GM18499 (cell line): Measurements from ENCODE around the gene PCDHA9.
"Not testable (repeated sequence)": the region's sequence is repeated elsewhere in the genome, so short reads cannot be mapped to it uniquely, and the experiment has no call there.

Source experiments
- ATAC-seq: cut with Tn5 transposase; IDR thresholded peaks from one replicate; pipeline ENCODE4 v1.9.1; 2021; ENCODE audit warnings: moderate number of reproducible peaks; ENCODE audit not compliant: insufficient read depth, unreplicated experiment

The PCDHA9 gene

DNA sequence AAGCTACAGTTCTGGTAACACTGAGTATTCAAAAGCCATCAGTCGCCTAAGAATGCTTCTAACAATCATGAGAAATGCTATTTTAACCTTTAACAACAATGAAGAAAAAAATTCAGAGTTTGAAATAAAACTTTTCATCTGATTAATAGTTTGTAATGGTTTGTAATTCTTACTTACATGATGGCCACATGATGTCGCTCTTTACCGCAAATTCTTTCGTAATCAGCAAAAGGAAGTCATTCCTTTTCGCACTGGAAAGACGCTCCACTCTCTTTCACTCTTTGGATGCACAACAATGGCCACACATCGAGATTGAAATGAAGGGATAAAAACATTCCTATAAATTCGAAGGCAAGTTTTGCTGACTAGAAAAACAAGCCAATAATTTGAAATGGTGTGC, 14.2 kb upstream of the PCDHA9 start, which contains the start of gene PCDHA7:
Gene PCDHA7 (plus strand): TSS at position 277 of the 400 bp plus-strand sequence. CDS start 115 bp downstream, at position 392.
- ATAC-seq = no peak

DNA sequence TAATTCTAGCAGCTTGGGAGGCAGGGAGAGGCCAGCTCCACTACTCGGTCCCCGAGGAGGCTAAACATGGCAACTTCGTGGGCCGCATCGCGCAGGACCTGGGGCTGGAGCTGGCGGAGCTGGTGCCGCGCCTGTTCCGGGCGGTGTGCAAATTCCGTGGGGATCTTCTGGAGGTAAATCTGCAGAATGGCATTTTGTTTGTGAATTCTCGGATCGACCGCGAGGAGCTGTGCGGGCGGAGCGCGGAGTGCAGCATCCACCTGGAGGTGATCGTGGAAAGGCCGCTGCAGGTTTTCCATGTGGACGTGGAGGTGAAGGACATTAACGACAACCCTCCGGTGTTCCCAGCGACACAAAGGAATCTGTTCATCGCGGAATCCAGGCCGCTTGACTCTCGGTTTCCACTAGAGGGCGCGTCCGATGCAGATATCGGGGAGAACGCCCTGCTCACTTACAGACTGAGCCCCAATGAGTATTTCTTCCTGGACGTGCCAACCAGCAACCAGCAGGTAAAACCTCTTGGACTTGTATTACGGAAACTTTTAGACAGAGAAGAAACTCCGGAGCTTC, 13.7 kb upstream of the PCDHA9 start:
- ATAC-seq = not testable (repeated sequence)

DNA sequence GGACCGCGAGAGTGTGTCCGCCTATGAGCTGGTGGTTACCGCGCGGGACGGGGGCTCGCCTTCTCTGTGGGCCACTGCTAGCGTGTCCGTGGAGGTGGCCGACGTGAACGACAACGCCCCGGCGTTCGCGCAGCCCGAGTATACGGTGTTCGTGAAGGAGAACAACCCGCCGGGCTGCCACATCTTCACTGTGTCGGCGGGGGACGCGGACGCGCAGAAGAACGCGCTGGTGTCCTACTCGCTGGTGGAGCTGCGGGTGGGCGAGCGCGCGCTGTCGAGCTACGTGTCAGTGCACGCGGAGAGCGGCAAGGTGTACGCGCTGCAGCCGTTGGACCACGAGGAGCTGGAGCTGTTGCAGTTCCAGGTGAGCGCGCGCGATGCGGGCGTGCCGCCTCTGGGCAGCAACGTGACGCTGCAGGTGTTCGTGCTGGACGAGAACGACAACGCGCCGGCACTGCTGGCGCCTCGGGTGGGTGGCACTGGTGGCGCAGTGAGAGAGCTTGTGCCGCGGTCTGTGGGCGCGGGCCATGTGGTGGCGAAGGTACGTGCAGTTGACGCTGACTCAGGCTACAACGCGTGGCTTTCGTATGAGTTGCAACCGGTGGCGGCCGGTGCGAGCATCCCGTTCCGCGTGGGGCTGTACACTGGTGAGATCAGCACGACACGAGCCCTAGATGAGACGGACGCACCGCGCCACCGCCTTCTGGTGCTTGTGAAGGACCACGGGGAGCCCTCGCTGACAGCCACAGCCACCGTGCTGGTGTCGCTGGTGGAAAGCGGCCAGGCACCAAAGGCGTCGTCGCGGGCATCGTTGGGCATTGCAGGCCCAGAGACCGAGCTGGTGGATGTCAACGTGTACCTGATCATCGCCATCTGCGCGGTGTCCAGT, 12.3 kb upstream of the PCDHA9 start:
- ATAC-seq = no peak

DNA sequence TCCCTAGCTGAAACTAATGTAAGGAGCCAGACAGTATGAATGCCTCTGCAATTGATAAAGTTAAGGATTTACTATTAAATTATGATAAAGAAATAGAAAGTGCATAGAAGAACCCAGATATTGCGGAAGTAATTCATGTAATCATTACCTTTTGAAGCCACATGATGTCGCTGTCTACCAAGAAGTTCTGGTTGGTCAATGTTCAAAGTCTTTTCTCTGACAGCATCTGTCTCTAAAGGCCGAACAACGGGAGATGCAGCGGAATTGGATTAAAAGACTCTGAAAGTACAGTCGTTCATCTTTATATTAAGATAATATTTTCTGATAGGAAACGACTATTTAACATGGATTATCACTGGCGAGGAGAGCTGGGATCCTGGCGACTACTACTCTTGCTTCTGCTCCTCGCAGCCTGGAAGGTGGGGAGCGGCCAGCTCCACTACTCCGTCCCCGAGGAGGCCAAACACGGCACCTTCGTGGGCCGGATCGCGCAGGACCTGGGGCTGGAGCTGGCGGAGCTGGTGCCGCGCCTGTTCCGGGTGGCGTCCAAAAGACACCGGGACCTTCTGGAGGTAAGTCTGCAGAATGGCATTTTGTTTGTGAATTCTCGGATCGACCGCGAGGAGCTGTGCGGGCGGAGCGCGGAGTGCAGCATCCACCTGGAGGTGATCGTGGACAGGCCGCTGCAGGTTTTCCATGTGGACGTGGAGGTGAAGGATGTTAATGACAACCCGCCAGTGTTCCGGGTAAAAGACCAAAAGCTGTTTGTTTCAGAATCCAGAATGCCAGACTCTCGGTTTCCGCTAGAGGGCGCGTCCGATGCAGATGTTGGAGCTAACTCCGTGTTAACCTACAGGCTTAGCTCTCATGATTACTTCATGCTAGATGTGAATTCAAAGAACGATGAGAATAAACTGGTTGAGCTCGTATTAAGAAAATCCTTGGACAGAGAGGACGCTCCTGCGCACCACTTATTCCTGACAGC, 6.9 kb upstream of the PCDHA9 start, which contains the start of gene PCDHA8:
Gene PCDHA8 (plus strand): TSS at position 210 of the 985 bp plus-strand sequence. CDS start 135 bp downstream, at position 345.
- no peak for ATAC-seq

DNA sequence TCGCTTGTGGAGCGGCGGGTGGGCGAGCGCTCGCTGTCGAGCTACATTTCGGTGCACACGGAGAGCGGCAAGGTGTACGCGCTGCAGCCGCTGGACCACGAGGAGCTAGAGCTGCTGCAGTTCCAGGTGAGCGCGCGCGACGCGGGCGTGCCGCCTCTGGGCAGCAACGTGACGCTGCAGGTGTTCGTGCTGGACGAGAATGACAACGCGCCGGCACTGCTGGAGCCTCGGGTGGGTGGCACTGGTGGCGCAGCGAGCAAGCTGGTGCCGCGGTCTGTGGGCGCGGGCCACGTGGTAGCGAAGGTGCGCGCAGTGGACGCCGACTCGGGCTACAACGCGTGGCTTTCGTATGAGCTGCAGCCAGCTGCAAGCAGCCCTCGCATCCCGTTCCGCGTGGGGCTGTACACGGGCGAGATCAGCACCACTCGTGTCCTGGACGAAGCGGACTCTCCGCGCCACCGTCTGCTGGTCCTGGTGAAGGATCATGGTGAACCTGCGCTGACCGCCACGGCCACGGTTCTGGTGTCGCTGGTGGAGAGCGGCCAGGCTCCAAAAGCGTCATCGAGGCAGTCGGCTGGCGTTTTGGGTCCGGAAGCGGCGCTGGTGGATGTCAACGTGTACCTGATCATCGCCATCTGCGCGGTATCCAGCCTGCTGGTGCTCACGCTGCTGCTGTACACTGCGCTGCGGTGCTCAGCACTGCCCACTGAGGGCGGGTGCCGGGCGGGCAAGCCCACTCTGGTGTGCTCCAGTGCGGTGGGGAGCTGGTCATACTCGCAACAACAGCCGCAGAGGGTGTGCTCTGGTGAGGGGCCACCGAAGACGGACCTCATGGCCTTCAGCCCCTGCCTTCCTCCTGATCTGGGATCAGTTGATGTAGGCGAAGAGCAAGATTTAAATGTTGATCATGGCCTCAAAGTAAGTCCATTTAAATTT, 5.1 kb upstream of the PCDHA9 start:
- no peak for ATAC-seq

DNA sequence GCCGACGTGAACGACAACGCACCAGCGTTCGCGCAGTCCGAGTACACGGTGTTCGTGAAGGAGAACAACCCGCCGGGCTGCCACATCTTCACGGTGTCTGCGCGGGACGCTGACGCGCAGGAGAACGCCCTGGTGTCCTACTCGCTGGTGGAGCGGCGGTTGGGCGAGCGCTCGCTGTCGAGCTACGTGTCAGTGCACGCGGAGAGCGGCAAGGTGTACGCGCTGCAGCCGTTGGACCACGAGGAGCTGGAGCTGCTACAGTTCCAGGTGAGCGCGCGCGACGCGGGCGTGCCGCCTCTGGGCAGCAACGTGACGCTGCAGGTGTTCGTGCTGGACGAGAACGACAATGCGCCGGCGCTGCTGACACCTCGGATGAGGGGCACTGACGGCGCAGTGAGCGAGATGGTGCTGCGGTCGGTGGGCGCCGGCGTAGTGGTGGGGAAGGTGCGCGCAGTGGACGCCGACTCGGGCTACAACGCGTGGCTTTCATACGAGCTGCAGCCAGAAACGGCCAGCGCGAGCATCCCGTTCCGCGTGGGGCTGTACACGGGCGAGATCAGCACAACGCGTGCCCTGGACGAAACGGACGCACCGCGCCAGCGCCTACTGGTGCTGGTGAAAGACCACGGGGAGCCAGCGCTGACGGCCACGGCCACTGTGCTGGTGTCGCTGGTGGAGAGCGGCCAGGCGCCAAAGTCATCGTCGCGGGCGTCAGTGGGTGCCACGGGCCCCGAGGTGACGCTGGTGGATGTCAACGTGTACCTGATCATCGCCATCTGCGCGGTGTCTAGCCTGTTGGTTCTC, 1.9 kb downstream of the PCDHA9 start:
- ATAC-seq = not testable (repeated sequence)

DNA sequence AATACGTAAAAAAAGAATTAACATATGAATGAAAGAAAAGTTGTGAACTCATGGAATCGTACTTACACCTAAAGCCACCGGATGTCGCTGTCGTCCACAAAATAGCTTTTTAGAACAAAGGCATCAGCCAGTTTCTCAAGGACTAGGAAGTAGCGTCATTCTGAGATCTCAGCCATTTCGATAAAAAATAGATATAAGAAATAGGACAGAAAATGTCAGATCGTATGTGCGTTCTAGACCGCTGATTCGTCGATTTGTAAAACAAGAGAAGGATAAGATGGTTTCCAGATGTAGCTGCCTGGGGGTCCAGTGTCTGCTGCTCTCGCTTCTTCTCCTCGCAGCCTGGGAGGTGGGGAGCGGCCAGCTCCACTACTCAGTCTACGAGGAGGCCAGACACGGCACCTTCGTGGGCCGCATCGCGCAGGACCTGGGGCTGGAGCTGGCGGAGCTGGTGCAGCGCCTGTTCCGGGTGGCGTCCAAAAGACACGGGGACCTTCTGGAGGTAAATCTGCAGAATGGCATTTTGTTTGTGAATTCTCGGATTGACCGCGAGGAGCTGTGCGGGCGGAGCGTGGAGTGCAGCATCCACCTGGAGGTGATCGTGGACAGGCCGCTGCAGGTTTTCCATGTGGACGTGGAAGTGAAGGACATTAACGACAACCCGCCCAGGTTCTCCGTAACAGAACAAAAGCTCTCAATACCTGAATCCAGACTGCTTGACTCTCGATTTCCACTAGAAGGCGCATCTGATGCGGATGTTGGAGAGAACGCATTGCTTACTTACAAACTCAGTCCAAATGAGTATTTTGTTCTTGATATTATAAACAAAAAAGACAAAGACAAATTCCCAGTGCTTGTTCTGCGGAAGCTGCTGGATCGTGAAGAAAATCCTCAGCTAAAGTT, 7.8 kb downstream of the PCDHA9 start, which contains the start of gene PCDHA10:
Gene PCDHA10 (plus strand): TSS at position 126 of the 903 bp plus-strand sequence. CDS start 152 bp downstream, at position 278.
- ATAC-seq = no peak

DNA sequence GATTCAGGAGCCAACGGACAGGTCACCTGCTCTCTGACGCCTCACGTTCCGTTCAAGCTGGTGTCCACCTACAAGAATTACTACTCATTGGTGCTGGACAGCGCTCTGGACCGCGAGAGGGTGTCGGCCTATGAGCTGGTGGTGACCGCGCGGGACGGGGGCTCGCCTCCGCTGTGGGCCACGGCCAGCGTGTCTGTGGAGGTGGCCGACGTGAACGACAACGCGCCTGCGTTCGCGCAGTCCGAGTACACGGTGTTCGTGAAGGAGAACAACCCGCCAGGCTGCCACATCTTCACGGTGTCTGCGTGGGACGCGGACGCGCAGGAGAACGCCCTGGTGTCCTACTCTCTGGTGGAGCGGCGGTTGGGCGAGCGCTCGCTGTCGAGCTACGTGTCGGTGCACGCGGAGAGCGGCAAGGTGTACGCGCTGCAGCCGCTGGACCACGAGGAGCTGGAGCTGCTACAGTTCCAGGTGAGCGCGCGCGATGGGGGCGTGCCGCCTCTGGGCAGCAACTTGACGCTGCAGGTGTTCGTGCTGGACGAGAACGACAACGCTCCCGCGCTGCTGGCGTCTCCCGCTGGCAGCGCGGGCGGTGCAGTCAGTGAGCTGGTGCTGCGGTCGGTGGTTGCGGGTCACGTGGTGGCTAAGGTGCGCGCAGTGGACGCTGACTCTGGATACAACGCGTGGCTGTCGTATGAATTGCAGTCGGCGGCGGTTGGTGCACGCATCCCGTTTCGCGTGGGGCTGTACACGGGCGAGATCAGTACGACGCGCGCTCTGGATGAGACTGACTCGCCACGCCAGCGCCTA, 9.2 kb downstream of the PCDHA9 start:
- no peak for ATAC-seq

DNA sequence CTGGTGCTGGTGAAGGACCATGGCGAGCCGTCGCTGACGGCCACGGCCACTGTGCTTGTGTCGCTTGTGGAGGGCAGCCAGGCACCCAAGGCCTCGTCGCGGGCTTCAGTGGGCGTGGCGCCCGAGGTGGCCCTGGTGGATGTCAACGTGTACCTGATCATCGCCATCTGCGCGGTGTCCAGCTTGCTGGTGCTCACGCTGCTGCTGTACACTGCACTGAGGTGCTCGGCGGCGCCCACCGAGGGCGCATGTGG, 9.7 kb downstream of the PCDHA9 start:
- no peak for ATAC-seq

DNA sequence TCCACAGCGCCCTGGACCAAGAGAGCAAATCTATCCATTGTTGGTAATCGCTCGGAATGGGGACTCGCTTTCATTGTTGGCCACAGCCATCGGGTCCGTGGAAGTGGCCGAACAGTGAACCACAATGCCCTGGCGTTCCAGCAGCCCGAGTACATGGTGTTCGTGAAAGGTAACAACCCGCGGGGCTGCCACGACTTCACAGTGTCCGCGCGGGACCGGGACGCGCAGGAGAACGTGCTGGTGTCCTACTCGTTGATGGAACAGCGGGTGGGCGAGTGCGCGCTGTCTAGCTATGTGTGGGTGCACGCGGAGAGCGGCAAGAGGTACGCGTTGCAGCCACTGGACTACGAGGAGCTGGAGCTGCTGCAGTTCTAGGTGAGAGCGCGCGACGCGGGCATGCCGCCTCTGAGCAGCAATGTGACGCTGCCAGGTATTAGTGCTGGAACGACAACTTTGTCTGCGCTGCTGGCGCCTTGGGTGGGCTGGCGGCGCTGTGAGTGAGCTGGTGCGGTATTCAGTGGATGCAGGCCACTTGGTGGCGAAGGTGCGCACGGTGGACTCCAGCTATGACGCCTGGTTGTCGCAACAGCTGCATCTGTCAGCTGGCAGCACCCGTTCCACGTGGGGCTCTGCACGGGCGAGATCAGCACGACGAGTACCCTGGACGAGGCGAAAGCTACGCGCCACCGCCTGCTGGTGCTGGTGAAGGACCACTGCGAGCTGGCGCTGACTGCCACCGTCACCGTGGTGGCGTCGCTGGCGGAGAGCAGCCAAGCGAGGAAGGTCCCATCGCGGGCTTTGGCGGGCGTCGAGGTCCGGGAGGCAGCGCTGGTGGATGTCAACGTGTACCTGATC, 14.5 kb downstream of the PCDHA9 start:
- ATAC-seq = no peak

DNA sequence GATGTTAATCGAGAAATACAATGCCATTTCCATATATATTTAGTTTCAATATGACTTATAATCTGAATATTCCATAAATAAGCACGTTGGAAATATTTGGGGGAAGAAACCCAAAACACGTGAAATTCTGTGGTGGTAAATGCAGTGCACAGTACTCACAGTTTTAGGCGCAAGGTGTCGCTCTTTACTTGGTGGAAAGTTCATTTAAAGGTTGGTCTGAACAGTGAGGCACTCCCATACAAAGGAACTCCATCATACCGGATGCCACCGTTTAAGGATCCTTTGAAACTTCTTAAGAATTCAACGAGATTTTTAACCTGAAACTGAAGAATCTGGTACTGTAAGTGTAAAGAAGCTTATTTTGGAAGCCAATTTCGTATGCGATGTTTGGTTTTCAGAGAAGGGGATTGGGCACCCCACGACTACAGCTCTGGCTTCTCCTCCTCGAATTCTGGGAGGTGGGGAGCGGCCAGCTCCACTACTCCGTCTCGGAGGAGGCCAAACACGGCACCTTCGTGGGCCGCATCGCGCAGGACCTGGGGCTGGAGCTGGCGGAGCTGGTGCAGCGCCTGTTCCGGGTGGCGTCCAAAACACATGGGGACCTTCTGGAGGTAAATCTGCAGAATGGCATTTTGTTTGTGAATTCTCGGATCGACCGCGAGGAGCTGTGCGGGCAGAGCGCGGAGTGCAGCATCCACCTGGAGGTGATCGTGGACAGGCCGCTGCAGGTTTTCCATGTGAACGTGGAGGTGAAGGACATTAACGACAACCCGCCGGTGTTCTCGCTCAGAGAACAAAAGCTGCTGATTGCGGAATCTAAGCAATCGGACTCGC, 20.8 kb downstream of the PCDHA9 start, which contains the start of gene PCDHA11:
Gene PCDHA11 (plus strand): TSS at position 237 of the 834 bp plus-strand sequence. CDS start 147 bp downstream, at position 384.
- ATAC-seq = no peak

DNA sequence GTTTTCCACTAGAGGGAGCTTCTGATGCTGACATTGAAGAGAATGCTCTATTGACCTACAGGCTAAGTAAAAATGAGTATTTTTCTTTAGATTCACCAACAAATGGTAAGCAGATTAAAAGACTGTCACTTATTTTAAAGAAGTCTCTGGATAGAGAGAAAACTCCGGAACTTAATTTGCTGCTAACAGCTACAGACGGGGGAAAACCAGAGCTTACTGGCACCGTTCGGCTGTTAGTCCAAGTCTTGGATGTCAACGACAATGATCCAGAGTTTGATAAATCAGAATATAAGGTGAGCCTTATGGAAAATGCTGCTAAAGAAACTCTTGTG, 21.3 kb downstream of the PCDHA9 start:
- ATAC-seq = no peak

DNA sequence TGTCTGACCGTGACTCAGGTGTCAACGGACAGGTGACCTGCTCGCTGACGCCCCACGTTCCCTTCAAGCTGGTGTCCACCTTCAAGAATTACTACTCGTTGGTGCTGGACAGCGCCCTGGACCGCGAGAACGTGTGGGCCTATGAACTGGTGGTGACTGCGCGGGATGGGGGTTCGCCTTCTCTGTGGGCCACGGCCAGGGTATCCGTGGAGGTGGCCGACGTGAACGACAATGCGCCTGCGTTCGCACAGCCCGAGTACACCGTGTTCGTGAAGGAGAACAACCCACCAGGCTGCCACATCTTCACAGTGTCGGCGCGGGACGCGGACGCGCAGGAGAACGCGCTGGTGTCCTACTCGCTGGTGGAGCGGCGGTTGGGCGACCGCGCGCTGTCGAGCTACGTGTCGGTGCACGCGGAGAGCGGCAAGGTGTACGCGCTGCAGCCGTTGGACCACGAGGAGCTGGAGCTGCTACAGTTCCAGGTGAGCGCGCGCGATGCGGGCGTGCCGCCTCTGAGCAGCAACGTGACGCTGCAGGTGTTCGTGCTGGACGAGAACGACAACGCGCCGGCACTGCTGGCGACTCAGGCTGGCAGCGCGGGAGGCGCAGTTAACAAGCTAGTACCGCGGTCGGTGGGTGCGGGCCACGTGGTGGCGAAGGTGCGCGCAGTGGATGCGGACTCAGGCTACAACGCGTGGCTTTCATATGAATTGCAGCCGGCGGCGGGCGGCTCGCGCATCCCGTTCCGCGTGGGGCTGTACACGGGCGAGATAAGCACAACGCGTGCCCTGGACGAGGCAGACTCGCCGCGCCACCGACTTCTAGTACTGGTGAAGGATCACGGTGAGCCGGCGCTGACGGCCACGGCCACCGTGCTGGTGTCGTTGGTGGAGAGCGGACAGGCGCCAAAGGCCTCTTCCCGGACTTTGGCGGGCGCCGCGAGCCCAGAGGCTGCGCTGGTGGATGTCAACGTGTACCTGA, 22.3 kb downstream of the PCDHA9 start:
- no peak for ATAC-seq
